H7 (cell line): ENCODE data around the gene SMAD3. TPM values are rescaled to one million over a fixed set of nuclear protein-coding genes. Genes with fewer than 3 reads are reported as not detected.
"Not testable (repeated sequence)": the region's sequence is repeated elsewhere in the genome, so short reads cannot be mapped to it uniquely, and the experiment has no call there.

ENCODE experiments used
- DNase-seq: peaks from one replicate; pipeline ENCODE4 v3.0.0; 2012
- H3K27me3 ChIP-seq: 2 replicates; pipeline ENCODE4 v1.6.0; 2011; ENCODE audit warnings: mild to moderate bottlenecking, low read length; ENCODE audit not compliant: control insufficient read depth, insufficient read depth
- H3K36me3 ChIP-seq: replicated peaks from 2 replicates; pipeline ENCODE4 v1.5.1; 2011; ENCODE audit warnings: low read length; ENCODE audit not compliant: control insufficient read depth, insufficient read depth
- H3K4me3 ChIP-seq: 2 replicates; pipeline ENCODE4 v1.5.1; 2011; ENCODE audit warnings: low read depth, mild to moderate bottlenecking, control low read depth, low read length, moderate library complexity; ENCODE audit not compliant: insufficient read depth
- total RNA-seq: library from RNA; depleted of rRNA; stranded (reverse); fragments of >200 nt; shearing (Covaris generic); gene quantifications from 2 replicates; pipeline ENCODE4 v1.2.3, GENCODE V29; 2014

Gene SMAD3
- total RNA-seq, 1 experiment from 2014 or later, result 29.2 TPM

GRCh38 chr15:67120839-67121643 is 55.6 kb downstream of the SMAD3 start:
- peak; percentile 81 for DNase-seq
- H3K27me3 ChIP-seq, result no peaks in the 10 kb centered on the region
- no peaks in the 10 kb centered on the region for H3K36me3 ChIP-seq
- H3K4me3 ChIP-seq, result no peak overlapping the region

- no peak for DNase-seq
- Histone ChIP-seq H3K4me3 (no peak overlapping the region), H3K27me3 (no peaks in the 10 kb centered on the region), H3K36me3 (no peaks in the 10 kb centered on the region)
Measured at GRCh38 chr15:67121644-67122605, 56.5 kb downstream of the SMAD3 start.

- DNase-seq, H3K27me3 ChIP-seq, H3K36me3 ChIP-seq, H3K4me3 ChIP-seq: not testable (repeated sequence)
Measured at GRCh38 chr15:67122816-67123215, 57.4 kb downstream of the SMAD3 start.

GRCh38 chr15:67123291-67123690 is 57.9 kb downstream of the SMAD3 start:
- not testable (repeated sequence) for H3K4me3 ChIP-seq, H3K27me3 ChIP-seq, DNase-seq, H3K36me3 ChIP-seq

GRCh38 chr15:67124111-67124510 is 58.7 kb downstream of the SMAD3 start:
- Histone ChIP-seq H3K36me3 (no peaks in the 10 kb centered on the region), H3K4me3 (no peak overlapping the region), H3K27me3 (no peaks in the 10 kb centered on the region)
- no peak for DNase-seq

GRCh38 chr15:67124911-67125588 is 59.6 kb downstream of the SMAD3 start:
- DNase-seq, result no peak
- H3K4me3 ChIP-seq, result no peak overlapping the region
- no peaks in the 10 kb centered on the region for H3K27me3 ChIP-seq
- no peaks in the 10 kb centered on the region for H3K36me3 ChIP-seq

GRCh38 chr15:67125589-67126502 is 60.4 kb downstream of the SMAD3 start:
- no peak overlapping the region for H3K4me3 ChIP-seq
- DNase-seq, result no peak
- no peaks in the 10 kb centered on the region for H3K36me3 ChIP-seq
- H3K27me3 ChIP-seq, result no peaks in the 10 kb centered on the region

GRCh38 chr15:67126551-67127330 is 61.3 kb downstream of the SMAD3 start:
- Histone ChIP-seq H3K36me3 (no peaks in the 10 kb centered on the region), H3K4me3 (no peak overlapping the region), H3K27me3 (no peaks in the 10 kb centered on the region)
- no peak for DNase-seq

GRCh38 chr15:67127331-67127664 is 61.9 kb downstream of the SMAD3 start:
- no peaks in the 10 kb centered on the region for H3K27me3 ChIP-seq
- no peaks in the 10 kb centered on the region for H3K36me3 ChIP-seq
- no peak for DNase-seq
- no peak overlapping the region for H3K4me3 ChIP-seq

- no peak for DNase-seq
- Histone ChIP-seq H3K27me3 (no peaks in the 10 kb centered on the region), H3K36me3 (no peaks in the 10 kb centered on the region), H3K4me3 (no peak overlapping the region)
Measured at GRCh38 chr15:67127965-67128364, 62.6 kb downstream of the SMAD3 start.

- no peak for DNase-seq
- Histone ChIP-seq H3K36me3 (no peaks in the 10 kb centered on the region), H3K4me3 (no peak overlapping the region), H3K27me3 (no peaks in the 10 kb centered on the region)
Measured at GRCh38 chr15:67130166-67130565, 64.8 kb downstream of the SMAD3 start.

- DNase-seq, result no peak
- Histone ChIP-seq H3K27me3 (no peaks in the 10 kb centered on the region), H3K36me3 (no peaks in the 10 kb centered on the region), H3K4me3 (no peak overlapping the region)
Measured at GRCh38 chr15:67130673-67131601, 65.5 kb downstream of the SMAD3 start.
